Measurements from ENCODE around the gene TUBG1.
"Not testable (repeated sequence)": the region's sequence is repeated elsewhere in the genome, so short reads cannot be mapped to it uniquely, and the experiment has no call there.

Gene TUBG1

GRCh38 chr17:42627032-42627764 lies 17.7 kb downstream of the TUBG1 start:
- not testable (repeated sequence) for DNase-seq

- no peak for DNase-seq
Observed at GRCh38 chr17:42629411-42630009, 20.0 kb downstream of the TUBG1 start.

- no peak for DNase-seq
Observed at GRCh38 chr17:42632949-42633444, 23.5 kb downstream of the TUBG1 start.

DNA sequence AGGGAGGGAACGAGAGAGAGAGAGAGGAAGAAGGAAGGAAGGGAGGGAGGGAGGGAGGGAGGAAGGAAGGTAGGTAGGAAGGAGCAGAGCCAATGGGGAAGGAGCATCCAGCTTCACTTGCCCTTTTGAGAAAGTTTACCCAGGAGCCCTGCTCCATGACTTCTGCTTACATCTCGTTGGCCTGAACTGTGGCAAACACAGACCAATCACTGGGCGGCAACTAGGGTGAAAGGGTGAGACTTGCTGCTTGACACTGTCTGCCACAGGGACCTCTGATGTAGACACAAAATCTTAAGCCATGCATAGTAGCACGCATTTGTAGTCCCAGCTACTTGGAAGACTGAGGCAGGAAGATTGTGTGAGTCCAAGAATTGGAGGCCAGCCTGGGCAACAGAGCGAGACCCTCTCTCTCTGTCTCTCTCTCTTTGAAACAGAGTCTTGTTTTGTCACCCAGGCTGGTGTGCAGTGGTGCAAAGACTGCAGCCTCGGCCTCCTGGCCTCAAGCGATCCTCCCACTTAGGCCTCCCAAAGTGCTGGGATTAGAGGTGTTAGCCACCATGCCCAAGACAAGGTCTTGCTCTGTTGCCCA lies 30.1 kb downstream of the TUBG1 start:
- DNase-seq, result no peak

- no peak for DNase-seq
Observed at GRCh38 chr17:42640121-42640520, 30.6 kb downstream of the TUBG1 start.

GRCh38 chr17:42642336-42642735 lies 32.9 kb downstream of the TUBG1 start:
- DNase-seq, result no peak

DNA sequence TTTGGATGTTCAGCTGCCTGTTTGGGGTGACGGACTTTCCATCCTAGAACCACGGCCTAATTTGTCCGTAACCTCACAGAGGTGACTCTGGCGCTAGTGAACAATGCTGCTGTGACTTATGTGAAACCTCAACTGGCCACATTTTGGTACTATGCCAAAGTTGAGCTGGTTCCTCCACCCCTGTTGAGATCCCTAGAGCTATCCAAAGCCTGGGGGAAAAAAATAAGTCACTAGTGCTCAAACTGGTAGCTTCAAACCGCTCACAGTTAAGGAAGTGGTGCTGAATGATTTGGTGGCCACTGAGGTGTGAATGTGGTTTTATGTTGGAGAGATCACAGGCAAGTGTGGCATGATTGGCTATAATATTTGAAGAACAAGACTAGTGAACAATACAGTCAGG lies 38.3 kb downstream of the TUBG1 start:
- no peak for DNase-seq

DNA sequence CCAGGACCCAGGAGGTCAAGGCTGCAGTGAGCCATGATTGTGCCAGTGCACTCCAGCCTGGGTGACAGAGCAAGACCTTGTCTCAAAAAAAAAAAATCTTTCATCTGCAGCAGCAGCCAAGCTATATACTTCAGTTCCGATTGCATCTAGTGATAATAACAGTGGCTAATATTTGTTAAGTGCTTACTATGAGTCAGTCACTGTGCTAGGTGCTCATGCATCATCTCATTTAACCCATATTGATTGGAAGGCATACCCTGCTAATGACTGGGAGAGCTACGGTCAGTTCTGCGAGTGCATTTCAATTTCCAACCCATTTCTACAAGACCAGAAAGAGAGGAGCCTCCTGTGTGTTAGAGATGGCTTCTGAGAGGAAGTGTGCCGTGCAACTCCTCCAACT lies 41.9 kb downstream of the TUBG1 start:
- no peak for DNase-seq

- no peak for DNase-seq
Observed at GRCh38 chr17:42653179-42654124, 44.0 kb downstream of the TUBG1 start.

DNA sequence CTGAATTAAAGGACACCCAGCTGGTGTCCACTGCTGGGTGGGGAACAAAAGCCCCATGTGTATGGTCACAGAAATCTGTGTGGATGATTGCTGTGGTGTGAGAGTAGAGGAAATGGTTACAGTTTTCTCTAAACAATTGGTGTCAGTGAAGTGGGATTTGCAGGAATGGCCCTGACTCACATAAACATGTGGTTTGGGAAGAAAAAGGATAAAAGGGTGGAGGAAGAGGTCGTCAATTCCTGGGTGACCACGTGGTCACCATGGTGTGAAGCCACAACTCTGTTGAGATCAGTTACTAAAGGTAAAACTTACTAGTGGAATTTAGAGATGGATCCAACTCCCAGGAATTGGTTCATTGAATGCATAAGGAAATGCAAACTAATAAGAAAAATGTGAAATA lies 46.0 kb downstream of the TUBG1 start:
- no peak for DNase-seq

DNA sequence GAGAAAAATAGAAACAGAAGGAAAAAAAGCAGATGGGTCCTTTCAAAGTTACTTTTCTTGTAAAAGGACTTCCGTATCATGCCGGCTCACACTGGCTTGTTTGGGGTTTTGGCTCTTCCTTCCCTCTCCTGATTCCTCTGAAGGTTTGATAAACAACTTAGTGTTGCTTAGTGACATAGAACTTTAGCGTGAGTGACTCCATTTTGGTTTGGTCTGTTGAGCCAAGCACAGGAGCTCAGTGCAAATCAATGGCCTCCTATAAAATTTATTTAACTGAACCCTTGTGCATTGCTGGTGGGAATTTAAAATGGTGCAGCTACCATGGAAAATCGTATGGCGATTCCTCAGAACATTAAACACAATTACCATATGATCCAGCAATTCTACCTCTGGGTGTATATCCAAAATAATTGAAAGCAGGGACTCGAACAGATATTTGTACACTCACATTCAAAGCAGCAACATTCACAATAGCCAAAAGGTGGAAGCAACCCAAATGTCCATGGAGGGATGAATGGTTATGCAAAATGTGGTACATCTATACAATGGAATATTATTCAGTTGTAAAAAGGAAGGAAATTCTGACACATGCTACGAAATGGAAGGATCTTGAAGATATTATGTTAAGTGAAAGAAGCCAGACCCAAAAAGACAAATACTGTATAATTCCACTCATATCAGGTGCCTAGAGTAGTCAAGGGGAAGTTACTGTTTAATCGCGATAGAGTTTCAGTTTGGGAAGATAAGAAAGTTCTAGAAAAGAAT lies 48.5 kb downstream of the TUBG1 start:
- DNase-seq, result no peak

DNA sequence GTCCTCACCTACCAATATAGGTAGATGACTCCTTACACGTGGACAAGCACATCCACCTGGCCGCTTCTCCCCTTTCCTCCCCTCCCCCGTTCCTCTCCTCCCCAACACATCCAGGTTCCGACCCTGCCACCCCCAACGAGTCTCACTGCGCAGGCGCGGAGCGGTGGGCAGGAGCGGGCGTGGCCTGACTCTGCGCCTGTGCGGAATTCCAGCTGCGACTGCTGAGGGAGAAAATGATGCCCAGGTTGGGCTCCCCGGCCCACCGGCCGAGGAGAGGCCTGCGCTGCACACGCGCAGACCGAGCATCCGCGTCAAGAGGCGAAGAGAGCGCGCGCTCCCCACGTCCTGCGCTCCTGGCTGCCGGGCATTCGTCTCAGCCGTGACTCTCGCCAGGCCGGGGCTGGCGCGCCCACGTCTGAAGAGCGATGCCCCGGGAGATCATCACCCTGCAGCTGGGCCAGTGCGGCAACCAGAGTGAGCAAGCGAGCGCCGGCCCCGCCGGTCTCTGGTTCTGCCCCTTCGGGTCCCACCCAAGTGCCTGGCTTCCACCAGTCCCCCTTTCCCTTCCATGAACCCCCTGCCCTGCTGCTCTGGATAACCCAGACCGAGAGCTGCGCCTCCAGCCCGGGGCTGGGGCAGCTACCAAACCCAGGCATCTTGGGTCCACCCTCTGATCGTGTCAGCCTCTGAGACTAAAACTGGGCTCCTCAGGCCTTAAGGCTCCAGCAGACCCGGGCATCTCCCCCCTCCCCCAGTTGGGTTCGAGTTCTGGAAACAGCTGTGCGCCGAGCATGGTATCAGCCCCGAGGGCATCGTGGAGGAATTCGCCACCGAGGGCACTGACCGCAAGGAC lies 49.8 kb downstream of the TUBG1 start, which contains the start of gene TUBG2:
TSS of gene TUBG2 (plus strand) at position 206 of the 853 bp plus-strand sequence. CDS start at position 426, 220 bp downstream.
- peak; percentile 92 for DNase-seq

- not testable (repeated sequence) for DNase-seq
Observed at GRCh38 chr17:42659932-42660274, 50.4 kb downstream of the TUBG1 start.

DNA sequence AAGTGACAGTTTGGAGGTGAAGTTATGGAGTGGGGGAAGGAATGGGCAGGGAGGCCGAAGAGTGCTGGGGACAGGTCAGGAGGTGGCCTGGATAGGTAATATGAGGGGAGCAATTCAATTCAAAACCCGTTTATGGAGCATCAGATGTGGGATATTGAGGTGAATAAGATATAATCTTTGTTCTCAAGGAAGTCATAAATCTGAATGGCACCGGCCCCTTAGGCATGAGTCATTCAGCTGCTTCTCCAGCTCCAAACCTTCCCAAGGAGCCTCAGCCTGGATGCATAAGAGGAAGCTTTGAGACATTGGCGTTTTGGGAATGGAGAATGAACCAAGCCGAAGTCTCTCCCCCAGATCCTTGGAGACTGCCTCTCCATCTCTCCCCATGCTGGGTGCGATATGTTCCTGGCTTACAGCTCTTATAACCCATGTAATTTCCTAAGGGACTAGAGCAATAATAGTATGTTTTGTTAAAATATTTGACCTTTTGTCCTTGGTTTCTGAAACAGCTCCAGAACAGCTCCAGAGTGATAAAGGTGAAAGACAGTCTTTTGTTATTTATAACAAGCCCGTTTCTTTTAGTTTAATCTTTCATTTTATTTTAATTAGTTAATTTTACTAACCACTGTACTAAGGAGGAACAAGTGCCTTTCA lies 51.3 kb downstream of the TUBG1 start:
- no peak for DNase-seq
